ENCODE measurements around the gene SGK1. TPM values are rescaled to one million over a fixed set of nuclear protein-coding genes. Genes with fewer than 3 reads are reported as not detected.

Gene SGK1
- total RNA-seq, 1 experiment from 2014 or later, result 23.2 TPM

DNA sequence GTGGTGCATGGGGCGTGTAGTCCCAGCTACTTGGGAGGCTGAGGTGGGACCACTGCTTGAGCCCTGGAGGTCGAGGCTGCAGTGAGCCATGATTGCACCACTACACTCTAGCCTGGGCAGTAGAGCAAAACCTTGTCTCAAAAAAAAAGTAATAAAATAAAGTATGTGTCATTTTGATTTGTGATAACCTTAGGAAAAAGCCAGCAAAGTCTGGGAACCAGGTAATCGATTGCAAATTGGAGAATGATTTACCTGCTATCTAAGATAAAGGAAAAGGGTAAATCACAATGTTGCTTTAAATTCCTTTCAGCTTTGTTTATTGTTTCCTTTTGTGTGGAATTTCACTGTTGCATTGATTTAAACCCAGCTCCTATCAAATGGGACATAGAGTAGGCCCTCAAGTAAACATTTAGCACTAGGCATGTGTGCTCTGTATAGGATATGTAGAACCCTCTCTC is 59.0 kb downstream of the SGK1 start (continued):
- TF ChIP-seq, protein P1, sequence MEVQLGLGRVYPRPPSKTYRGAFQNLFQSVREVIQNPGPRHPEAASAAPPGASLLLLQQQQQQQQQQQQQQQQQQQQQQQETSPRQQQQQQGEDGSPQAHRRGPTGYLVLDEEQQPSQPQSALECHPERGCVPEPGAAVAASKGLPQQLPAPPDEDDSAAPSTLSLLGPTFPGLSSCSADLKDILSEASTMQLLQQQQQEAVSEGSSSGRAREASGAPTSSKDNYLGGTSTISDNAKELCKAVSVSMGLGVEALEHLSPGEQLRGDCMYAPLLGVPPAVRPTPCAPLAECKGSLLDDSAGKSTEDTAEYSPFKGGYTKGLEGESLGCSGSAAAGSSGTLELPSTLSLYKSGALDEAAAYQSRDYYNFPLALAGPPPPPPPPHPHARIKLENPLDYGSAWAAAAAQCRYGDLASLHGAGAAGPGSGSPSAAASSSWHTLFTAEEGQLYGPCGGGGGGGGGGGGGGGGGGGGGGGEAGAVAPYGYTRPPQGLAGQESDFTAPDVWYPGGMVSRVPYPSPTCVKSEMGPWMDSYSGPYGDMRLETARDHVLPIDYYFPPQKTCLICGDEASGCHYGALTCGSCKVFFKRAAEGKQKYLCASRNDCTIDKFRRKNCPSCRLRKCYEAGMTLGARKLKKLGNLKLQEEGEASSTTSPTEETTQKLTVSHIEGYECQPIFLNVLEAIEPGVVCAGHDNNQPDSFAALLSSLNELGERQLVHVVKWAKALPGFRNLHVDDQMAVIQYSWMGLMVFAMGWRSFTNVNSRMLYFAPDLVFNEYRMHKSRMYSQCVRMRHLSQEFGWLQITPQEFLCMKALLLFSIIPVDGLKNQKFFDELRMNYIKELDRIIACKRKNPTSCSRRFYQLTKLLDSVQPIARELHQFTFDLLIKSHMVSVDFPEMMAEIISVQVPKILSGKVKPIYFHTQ (CRISPR knock-in tag; IDR thresholded peaks at IDR 0.05), result no peak
- TF ChIP-seq SOX15 (CRISPR knock-in tag; IDR thresholded peaks at IDR 0.05) (no peak), RORB (CRISPR knock-in tag; IDR thresholded peaks at IDR 0.05) (no peak)
- TF ChIP-seq, protein P2, sequence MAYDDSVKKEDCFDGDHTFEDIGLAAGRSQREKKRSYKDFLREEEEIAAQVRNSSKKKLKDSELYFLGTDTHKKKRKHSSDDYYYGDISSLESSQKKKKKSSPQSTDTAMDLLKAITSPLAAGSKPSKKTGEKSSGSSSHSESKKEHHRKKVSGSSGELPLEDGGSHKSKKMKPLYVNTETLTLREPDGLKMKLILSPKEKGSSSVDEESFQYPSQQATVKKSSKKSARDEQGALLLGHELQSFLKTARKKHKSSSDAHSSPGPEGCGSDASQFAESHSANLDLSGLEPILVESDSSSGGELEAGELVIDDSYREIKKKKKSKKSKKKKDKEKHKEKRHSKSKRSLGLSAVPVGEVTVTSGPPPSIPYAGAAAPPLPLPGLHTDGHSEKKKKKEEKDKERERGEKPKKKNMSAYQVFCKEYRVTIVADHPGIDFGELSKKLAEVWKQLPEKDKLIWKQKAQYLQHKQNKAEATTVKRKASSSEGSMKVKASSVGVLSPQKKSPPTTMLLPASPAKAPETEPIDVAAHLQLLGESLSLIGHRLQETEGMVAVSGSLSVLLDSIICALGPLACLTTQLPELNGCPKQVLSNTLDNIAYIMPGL (CRISPR knock-in tag; IDR thresholded peaks at IDR 0.05), result no peak
- TF ChIP-seq, protein P3, sequence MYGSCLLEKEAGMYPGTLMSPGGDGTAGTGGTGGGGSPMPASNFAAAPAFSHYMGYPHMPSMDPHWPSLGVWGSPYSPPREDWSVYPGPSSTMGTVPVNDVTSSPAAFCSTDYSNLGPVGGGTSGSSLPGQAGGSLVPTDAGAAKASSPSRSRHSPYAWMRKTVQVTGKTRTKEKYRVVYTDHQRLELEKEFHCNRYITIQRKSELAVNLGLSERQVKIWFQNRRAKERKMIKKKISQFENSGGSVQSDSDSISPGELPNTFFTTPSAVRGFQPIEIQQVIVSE (CRISPR knock-in tag; IDR thresholded peaks at IDR 0.05; ENCODE audit: borderline replicate concordance), result no peak
- TF ChIP-seq, protein P4, sequence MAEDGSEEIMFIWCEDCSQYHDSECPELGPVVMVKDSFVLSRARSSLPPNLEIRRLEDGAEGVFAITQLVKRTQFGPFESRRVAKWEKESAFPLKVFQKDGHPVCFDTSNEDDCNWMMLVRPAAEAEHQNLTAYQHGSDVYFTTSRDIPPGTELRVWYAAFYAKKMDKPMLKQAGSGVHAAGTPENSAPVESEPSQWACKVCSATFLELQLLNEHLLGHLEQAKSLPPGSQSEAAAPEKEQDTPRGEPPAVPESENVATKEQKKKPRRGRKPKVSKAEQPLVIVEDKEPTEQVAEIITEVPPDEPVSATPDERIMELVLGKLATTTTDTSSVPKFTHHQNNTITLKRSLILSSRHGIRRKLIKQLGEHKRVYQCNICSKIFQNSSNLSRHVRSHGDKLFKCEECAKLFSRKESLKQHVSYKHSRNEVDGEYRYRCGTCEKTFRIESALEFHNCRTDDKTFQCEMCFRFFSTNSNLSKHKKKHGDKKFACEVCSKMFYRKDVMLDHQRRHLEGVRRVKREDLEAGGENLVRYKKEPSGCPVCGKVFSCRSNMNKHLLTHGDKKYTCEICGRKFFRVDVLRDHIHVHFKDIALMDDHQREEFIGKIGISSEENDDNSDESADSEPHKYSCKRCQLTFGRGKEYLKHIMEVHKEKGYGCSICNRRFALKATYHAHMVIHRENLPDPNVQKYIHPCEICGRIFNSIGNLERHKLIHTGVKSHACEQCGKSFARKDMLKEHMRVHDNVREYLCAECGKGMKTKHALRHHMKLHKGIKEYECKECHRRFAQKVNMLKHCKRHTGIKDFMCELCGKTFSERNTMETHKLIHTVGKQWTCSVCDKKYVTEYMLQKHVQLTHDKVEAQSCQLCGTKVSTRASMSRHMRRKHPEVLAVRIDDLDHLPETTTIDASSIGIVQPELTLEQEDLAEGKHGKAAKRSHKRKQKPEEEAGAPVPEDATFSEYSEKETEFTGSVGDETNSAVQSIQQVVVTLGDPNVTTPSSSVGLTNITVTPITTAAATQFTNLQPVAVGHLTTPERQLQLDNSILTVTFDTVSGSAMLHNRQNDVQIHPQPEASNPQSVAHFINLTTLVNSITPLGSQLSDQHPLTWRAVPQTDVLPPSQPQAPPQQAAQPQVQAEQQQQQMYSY (CRISPR knock-in tag; IDR thresholded peaks at IDR 0.05), result no peak

DNA sequence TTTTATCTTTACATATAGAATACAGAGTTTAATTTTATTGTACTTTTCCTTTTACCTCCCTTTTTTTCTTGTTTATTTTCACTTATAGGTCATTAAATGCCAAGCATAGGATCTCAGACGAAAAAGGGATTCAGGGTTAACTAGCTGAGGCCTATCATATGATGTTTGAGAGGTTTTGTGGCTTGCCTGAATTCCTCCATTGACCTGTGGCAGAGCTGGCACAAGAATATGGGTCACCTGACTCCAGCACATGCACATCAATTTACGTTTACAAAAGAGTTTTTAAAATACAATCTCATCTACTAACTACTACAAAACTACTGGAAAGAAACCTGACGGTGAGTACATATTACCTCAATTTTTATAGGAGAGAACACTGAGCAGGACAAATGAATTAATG is 60.4 kb downstream of the SGK1 start:
- H3K27me3 Mint-ChIP-seq (ENCODE audit: low read depth), result no peaks in the 10 kb centered on the region
- H3K27ac Mint-ChIP-seq, result no peak overlapping the region
- DNase-seq (ENCODE audit: low spot score) (no peak), ATAC-seq (no peak)
- no peaks in the 10 kb centered on the region for H3K36me3 Mint-ChIP-seq
- H3K4me1 Mint-ChIP-seq, result 0 out of 2 replicates have a peak, but pooled peaks cover 5% of the 10 kb centered on the region
- CTCF ChIA-PET, result no interaction called here
- H3K4me3 Mint-ChIP-seq, result no peak overlapping the region
- peaks cover 5% of the 10 kb centered on the region; the same call in 1 of the 2 replicates for H3K9me3 Mint-ChIP-seq
- POLR2A ChIA-PET, result no interaction called here
- TF ChIP-seq GTF2I (CRISPR knock-in tag; conservative IDR thresholded peaks at IDR 0.05) (no peak), TCF7 (CRISPR knock-in tag; IDR thresholded peaks at IDR 0.05; ENCODE audit: low read depth) (no peak), ZNF138 (CRISPR knock-in tag; conservative IDR thresholded peaks at IDR 0.05) (no peak), MYBL2 (CRISPR knock-in tag; IDR thresholded peaks at IDR 0.05) (no peak), NFE2L1 (CRISPR knock-in tag; IDR thresholded peaks at IDR 0.05) (no peak), ZNF219 (CRISPR knock-in tag; IDR thresholded peaks at IDR 0.05; ENCODE audit: borderline replicate concordance) (no peak), TP53 (CRISPR knock-in tag; IDR thresholded peaks at IDR 0.05) (no peak), CREM (CRISPR knock-in tag; IDR thresholded peaks at IDR 0.05) (no peak), RORB (CRISPR knock-in tag; IDR thresholded peaks at IDR 0.05) (no peak), FOXP1 (CRISPR knock-in tag; IDR thresholded peaks at IDR 0.05; ENCODE audit: borderline replicate concordance) (no peak)
- TF ChIP-seq, protein P5, sequence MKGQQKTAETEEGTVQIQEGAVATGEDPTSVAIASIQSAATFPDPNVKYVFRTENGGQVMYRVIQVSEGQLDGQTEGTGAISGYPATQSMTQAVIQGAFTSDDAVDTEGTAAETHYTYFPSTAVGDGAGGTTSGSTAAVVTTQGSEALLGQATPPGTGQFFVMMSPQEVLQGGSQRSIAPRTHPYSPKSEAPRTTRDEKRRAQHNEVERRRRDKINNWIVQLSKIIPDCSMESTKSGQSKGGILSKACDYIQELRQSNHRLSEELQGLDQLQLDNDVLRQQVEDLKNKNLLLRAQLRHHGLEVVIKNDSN (CRISPR knock-in tag; IDR thresholded peaks at IDR 0.05), result no peak
- TF ChIP-seq, protein P6, sequence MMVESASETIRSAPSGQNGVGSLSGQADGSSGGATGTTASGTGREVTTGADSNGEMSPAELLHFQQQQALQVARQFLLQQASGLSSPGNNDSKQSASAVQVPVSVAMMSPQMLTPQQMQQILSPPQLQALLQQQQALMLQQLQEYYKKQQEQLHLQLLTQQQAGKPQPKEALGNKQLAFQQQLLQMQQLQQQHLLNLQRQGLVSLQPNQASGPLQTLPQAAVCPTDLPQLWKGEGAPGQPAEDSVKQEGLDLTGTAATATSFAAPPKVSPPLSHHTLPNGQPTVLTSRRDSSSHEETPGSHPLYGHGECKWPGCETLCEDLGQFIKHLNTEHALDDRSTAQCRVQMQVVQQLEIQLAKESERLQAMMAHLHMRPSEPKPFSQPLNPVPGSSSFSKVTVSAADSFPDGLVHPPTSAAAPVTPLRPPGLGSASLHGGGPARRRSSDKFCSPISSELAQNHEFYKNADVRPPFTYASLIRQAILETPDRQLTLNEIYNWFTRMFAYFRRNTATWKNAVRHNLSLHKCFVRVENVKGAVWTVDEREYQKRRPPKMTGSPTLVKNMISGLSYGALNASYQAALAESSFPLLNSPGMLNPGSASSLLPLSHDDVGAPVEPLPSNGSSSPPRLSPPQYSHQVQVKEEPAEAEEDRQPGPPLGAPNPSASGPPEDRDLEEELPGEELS (CRISPR knock-in tag; IDR thresholded peaks at IDR 0.05), result no peak
- TF ChIP-seq, protein P7, sequence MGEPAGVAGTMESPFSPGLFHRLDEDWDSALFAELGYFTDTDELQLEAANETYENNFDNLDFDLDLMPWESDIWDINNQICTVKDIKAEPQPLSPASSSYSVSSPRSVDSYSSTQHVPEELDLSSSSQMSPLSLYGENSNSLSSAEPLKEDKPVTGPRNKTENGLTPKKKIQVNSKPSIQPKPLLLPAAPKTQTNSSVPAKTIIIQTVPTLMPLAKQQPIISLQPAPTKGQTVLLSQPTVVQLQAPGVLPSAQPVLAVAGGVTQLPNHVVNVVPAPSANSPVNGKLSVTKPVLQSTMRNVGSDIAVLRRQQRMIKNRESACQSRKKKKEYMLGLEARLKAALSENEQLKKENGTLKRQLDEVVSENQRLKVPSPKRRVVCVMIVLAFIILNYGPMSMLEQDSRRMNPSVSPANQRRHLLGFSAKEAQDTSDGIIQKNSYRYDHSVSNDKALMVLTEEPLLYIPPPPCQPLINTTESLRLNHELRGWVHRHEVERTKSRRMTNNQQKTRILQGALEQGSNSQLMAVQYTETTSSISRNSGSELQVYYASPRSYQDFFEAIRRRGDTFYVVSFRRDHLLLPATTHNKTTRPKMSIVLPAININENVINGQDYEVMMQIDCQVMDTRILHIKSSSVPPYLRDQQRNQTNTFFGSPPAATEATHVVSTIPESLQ (CRISPR knock-in tag; IDR thresholded peaks at IDR 0.05), result no peak
- TF ChIP-seq, protein P8, sequence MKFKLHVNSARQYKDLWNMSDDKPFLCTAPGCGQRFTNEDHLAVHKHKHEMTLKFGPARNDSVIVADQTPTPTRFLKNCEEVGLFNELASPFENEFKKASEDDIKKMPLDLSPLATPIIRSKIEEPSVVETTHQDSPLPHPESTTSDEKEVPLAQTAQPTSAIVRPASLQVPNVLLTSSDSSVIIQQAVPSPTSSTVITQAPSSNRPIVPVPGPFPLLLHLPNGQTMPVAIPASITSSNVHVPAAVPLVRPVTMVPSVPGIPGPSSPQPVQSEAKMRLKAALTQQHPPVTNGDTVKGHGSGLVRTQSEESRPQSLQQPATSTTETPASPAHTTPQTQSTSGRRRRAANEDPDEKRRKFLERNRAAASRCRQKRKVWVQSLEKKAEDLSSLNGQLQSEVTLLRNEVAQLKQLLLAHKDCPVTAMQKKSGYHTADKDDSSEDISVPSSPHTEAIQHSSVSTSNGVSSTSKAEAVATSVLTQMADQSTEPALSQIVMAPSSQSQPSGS (CRISPR knock-in tag; IDR thresholded peaks at IDR 0.05; ENCODE audit: borderline replicate concordance, low read depth), result no peak
- TF ChIP-seq, protein P9, sequence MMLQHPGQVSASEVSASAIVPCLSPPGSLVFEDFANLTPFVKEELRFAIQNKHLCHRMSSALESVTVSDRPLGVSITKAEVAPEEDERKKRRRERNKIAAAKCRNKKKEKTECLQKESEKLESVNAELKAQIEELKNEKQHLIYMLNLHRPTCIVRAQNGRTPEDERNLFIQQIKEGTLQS (CRISPR knock-in tag; conservative IDR thresholded peaks at IDR 0.05), result no peak
